Stimulated activated memory B cell treated with anti-CD40 and anti-IgM and Interleukin-4, amounts not matched to agents 10 μg/mL and 1 μg/mL and 100 μg/mL, for 72 hours (primary cell): ENCODE measurements around the gene GPR25.

Source experiments
- ATAC-seq: fragments of 150-1000 bp; cut with Tn5 transposase; 2 replicates; pipeline ENCODE4 v1.10.0; 2021
- H3K27ac Mint-ChIP-seq: one replicate; pipeline ENCODE4 v1.8.0; 2022; ENCODE audit warnings: mild to moderate bottlenecking, mixed read lengths
- H3K27me3 Mint-ChIP-seq: one replicate; pipeline ENCODE4 v1.8.0; 2022; ENCODE audit warnings: mixed read lengths
- H3K36me3 Mint-ChIP-seq: one replicate; pipeline ENCODE4 v1.8.0; 2022; ENCODE audit warnings: mixed read lengths
- H3K4me1 Mint-ChIP-seq: one replicate; pipeline ENCODE4 v1.8.0; 2022; ENCODE audit warnings: mixed read lengths
- H3K4me3 Mint-ChIP-seq: one replicate; pipeline ENCODE4 v1.8.0; 2022; ENCODE audit warnings: mild to moderate bottlenecking, moderate library complexity, mixed read lengths
- H3K9me3 Mint-ChIP-seq: one replicate; pipeline ENCODE4 v1.8.0; 2022; ENCODE audit warnings: mixed read lengths

Gene GPR25

GRCh38 chr1:200872446-200873115 is at the start of gene GPR25:
TSS of gene GPR25 (plus strand) at chr1:200872981. CDS start at chr1:200873038, 57 bp downstream.
- H3K9me3 Mint-ChIP-seq = no peaks in the 10 kb centered on the region
- peak within 1 kb of the TSS; percentile 78 for H3K27ac Mint-ChIP-seq
- peaks cover 16% of the 10 kb centered on the region for H3K27me3 Mint-ChIP-seq
- no peak for ATAC-seq
- H3K36me3 Mint-ChIP-seq = no peaks in the 10 kb centered on the region
- H3K4me1 Mint-ChIP-seq = peaks cover 53% of the 10 kb centered on the region
- peak within 1 kb of the TSS; percentile 72 for H3K4me3 Mint-ChIP-seq

GRCh38 chr1:200831091-200831490 is 41.7 kb upstream of the GPR25 start:
- Mint-ChIP-seq H3K27ac (no peak overlapping the region), H3K4me1 (peaks cover 7% of the 10 kb centered on the region), H3K4me3 (no peak overlapping the region), H3K36me3 (no peaks in the 10 kb centered on the region), H3K27me3 (no peaks in the 10 kb centered on the region), H3K9me3 (peaks cover under 1% of the 10 kb centered on the region)
- ATAC-seq = no peak

- Mint-ChIP-seq H3K9me3 (peaks cover 3% of the 10 kb centered on the region), H3K4me3 (no peak overlapping the region), H3K27ac (no peak overlapping the region), H3K4me1 (no peaks in the 10 kb centered on the region), H3K27me3 (no peaks in the 10 kb centered on the region), H3K36me3 (no peaks in the 10 kb centered on the region)
- no peak for ATAC-seq
Measured at GRCh38 chr1:200834383-200834782, 38.4 kb upstream of the GPR25 start.

- no peak overlapping the region for H3K27ac Mint-ChIP-seq
- no peak overlapping the region for H3K4me3 Mint-ChIP-seq
Measured at GRCh38 chr1:200836213-200836612, 36.6 kb upstream of the GPR25 start.

GRCh38 chr1:200837931-200838571 is 34.7 kb upstream of the GPR25 start:
- Mint-ChIP-seq H3K4me3 (no peak overlapping the region), H3K36me3 (no peaks in the 10 kb centered on the region), H3K4me1 (no peaks in the 10 kb centered on the region), H3K27me3 (no peaks in the 10 kb centered on the region), H3K27ac (no peak overlapping the region), H3K9me3 (peaks cover 3% of the 10 kb centered on the region)
- ATAC-seq = no peak

More at GRCh38 chr1:200836213-200836612, 36.6 kb upstream of the GPR25 start:
- Mint-ChIP-seq H3K36me3 (no peaks in the 10 kb centered on the region), H3K4me1 (no peaks in the 10 kb centered on the region), H3K9me3 (peaks cover 3% of the 10 kb centered on the region), H3K27me3 (no peaks in the 10 kb centered on the region)
- no peak for ATAC-seq

- H3K27ac Mint-ChIP-seq = no peak overlapping the region
- H3K36me3 Mint-ChIP-seq = no peaks in the 10 kb centered on the region
- H3K9me3 Mint-ChIP-seq = peaks cover 3% of the 10 kb centered on the region
- no peak for ATAC-seq
- no peak overlapping the region for H3K4me3 Mint-ChIP-seq
- H3K4me1 Mint-ChIP-seq = no peaks in the 10 kb centered on the region
- no peaks in the 10 kb centered on the region for H3K27me3 Mint-ChIP-seq
Measured at GRCh38 chr1:200838676-200839445, 33.9 kb upstream of the GPR25 start.

- H3K36me3 Mint-ChIP-seq = no peaks in the 10 kb centered on the region
- H3K9me3 Mint-ChIP-seq = no peaks in the 10 kb centered on the region
- ATAC-seq = no peak
- no peak overlapping the region for H3K27ac Mint-ChIP-seq
- no peaks in the 10 kb centered on the region for H3K27me3 Mint-ChIP-seq
- no peak overlapping the region for H3K4me3 Mint-ChIP-seq
- H3K4me1 Mint-ChIP-seq = no peaks in the 10 kb centered on the region
Measured at GRCh38 chr1:200845360-200845759, 27.4 kb upstream of the GPR25 start.

GRCh38 chr1:200846398-200846797 is 26.4 kb upstream of the GPR25 start:
- Mint-ChIP-seq H3K36me3 (no peaks in the 10 kb centered on the region), H3K9me3 (no peaks in the 10 kb centered on the region), H3K27me3 (no peaks in the 10 kb centered on the region), H3K27ac (no peak overlapping the region), H3K4me1 (no peaks in the 10 kb centered on the region), H3K4me3 (no peak overlapping the region)
- ATAC-seq = no peak

GRCh38 chr1:200849430-200849829 is 23.4 kb upstream of the GPR25 start:
- no peaks in the 10 kb centered on the region for H3K9me3 Mint-ChIP-seq
- H3K27me3 Mint-ChIP-seq = no peaks in the 10 kb centered on the region
- no peak overlapping the region for H3K27ac Mint-ChIP-seq
- no peak overlapping the region for H3K4me3 Mint-ChIP-seq
- ATAC-seq = no peak
- no peaks in the 10 kb centered on the region for H3K36me3 Mint-ChIP-seq
- H3K4me1 Mint-ChIP-seq = no peaks in the 10 kb centered on the region

GRCh38 chr1:200850554-200850953 is 22.2 kb upstream of the GPR25 start:
- Mint-ChIP-seq H3K27ac (peak overlapping the region; percentile 38), H3K27me3 (no peaks in the 10 kb centered on the region), H3K4me3 (no peak overlapping the region), H3K9me3 (no peaks in the 10 kb centered on the region), H3K4me1 (no peaks in the 10 kb centered on the region), H3K36me3 (no peaks in the 10 kb centered on the region)
- ATAC-seq = no peak

GRCh38 chr1:200856716-200857357 is 15.9 kb upstream of the GPR25 start:
- H3K9me3 Mint-ChIP-seq = no peaks in the 10 kb centered on the region
- ATAC-seq = no peak
- no peak overlapping the region for H3K4me3 Mint-ChIP-seq
- no peak overlapping the region for H3K27ac Mint-ChIP-seq
- H3K4me1 Mint-ChIP-seq = peaks cover under 1% of the 10 kb centered on the region
- no peaks in the 10 kb centered on the region for H3K27me3 Mint-ChIP-seq
- no peaks in the 10 kb centered on the region for H3K36me3 Mint-ChIP-seq

- Mint-ChIP-seq H3K27ac (no peak overlapping the region), H3K36me3 (no peaks in the 10 kb centered on the region), H3K9me3 (no peaks in the 10 kb centered on the region), H3K4me3 (no peak overlapping the region), H3K27me3 (no peaks in the 10 kb centered on the region), H3K4me1 (peaks cover 10% of the 10 kb centered on the region)
- ATAC-seq = no peak
Measured at GRCh38 chr1:200857804-200858203, 15.0 kb upstream of the GPR25 start.

- H3K9me3 Mint-ChIP-seq = no peaks in the 10 kb centered on the region
- no peaks in the 10 kb centered on the region for H3K36me3 Mint-ChIP-seq
- ATAC-seq = peak; percentile 71
- no peak overlapping the region for H3K4me3 Mint-ChIP-seq
- H3K27me3 Mint-ChIP-seq = no peaks in the 10 kb centered on the region
- H3K4me1 Mint-ChIP-seq = peaks cover 36% of the 10 kb centered on the region
- peak overlapping the region; percentile 53 for H3K27ac Mint-ChIP-seq
Measured at GRCh38 chr1:200861937-200862647, 10.7 kb upstream of the GPR25 start.

- peak; percentile 35 for ATAC-seq
- Mint-ChIP-seq H3K4me3 (no peak overlapping the region), H3K9me3 (no peaks in the 10 kb centered on the region), H3K36me3 (no peaks in the 10 kb centered on the region), H3K4me1 (peaks cover 42% of the 10 kb centered on the region), H3K27ac (peak overlapping the region; percentile 53), H3K27me3 (no peaks in the 10 kb centered on the region)
Measured at GRCh38 chr1:200862713-200863415, 9.9 kb upstream of the GPR25 start.
